Measurements from ENCODE around the gene HVCN1.

HVCN1 gene

DNA sequence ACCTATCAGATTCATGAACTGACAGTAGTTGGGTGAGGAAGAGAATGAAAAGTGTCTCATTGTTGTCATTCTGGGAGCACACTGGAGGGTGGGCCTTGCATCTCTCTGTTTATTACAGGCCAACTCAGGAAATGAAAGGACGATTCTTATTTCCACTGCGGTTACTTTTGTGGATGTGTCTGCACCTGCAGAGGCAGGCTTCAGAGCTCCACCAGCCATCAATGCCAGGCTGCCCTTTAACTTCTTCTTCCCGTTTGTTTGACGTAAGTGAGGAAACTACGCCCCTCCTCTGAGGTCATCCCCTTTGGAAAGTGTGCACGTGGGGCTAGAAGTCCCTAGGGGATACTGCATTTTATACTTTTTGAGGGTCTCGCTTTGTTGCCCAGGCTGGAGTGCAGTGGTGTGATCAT lies 41.3 kb downstream of the HVCN1 start:
- no peak for TF ChIP-seq TAF1 (IDR thresholded peaks at IDR 0.05; ENCODE audit: low read depth)
- TF ChIP-seq, protein P1, sequence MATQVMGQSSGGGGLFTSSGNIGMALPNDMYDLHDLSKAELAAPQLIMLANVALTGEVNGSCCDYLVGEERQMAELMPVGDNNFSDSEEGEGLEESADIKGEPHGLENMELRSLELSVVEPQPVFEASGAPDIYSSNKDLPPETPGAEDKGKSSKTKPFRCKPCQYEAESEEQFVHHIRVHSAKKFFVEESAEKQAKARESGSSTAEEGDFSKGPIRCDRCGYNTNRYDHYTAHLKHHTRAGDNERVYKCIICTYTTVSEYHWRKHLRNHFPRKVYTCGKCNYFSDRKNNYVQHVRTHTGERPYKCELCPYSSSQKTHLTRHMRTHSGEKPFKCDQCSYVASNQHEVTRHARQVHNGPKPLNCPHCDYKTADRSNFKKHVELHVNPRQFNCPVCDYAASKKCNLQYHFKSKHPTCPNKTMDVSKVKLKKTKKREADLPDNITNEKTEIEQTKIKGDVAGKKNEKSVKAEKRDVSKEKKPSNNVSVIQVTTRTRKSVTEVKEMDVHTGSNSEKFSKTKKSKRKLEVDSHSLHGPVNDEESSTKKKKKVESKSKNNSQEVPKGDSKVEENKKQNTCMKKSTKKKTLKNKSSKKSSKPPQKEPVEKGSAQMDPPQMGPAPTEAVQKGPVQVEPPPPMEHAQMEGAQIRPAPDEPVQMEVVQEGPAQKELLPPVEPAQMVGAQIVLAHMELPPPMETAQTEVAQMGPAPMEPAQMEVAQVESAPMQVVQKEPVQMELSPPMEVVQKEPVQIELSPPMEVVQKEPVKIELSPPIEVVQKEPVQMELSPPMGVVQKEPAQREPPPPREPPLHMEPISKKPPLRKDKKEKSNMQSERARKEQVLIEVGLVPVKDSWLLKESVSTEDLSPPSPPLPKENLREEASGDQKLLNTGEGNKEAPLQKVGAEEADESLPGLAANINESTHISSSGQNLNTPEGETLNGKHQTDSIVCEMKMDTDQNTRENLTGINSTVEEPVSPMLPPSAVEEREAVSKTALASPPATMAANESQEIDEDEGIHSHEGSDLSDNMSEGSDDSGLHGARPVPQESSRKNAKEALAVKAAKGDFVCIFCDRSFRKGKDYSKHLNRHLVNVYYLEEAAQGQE (IDR thresholded peaks at IDR 0.05; ENCODE audit: low read depth): no peak
- no peak for TF ChIP-seq CREB1 (IDR thresholded peaks at IDR 0.05; ENCODE audit: low read depth)
- TF ChIP-seq ZBTB7A (IDR thresholded peaks at IDR 0.05; ENCODE audit: low read depth): no peak
- TF ChIP-seq NFIC (IDR thresholded peaks at IDR 0.05): no peak
- TF ChIP-seq CEBPB (IDR thresholded peaks at IDR 0.05): no peak
- no peak for TF ChIP-seq FOXM1 (IDR thresholded peaks at IDR 0.05; ENCODE audit: borderline replicate concordance, low read depth)
- no peak for TF ChIP-seq EP300 (IDR thresholded peaks at IDR 0.05; ENCODE audit: borderline replicate concordance)
- TF ChIP-seq EGR1 (IDR thresholded peaks at IDR 0.05): no peak
- TF ChIP-seq, protein P2, sequence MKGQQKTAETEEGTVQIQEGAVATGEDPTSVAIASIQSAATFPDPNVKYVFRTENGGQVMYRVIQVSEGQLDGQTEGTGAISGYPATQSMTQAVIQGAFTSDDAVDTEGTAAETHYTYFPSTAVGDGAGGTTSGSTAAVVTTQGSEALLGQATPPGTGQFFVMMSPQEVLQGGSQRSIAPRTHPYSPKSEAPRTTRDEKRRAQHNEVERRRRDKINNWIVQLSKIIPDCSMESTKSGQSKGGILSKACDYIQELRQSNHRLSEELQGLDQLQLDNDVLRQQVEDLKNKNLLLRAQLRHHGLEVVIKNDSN (IDR thresholded peaks at IDR 0.05): no peak
- TF ChIP-seq TCF12 (IDR thresholded peaks at IDR 0.05; ENCODE audit: low read depth): no peak

DNA sequence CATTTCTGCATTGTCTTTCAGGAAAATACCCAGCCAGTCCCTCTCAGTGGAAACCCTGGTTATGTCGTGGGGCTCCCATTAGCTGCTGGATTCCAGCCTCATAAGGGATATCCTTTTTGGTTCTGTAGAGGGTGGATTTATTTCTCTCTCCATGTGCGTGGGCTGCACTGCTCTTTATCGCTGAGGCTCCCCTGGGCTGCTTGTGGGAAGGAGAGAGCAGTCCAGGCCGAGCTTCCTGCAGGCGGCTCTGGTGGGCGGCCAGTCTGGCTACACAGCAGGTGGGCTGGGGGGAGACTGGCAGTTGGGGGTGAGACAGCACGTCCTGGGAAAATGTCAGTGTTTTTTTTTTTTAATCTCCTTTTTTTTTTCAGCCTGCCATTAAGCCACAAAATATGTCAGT lies 47.4 kb downstream of the HVCN1 start:
- TF ChIP-seq ZBTB7A (IDR thresholded peaks at IDR 0.05; ENCODE audit: low read depth) (no peak), EP300 (IDR thresholded peaks at IDR 0.05; ENCODE audit: borderline replicate concordance) (no peak), TAF1 (IDR thresholded peaks at IDR 0.05; ENCODE audit: low read depth) (no peak), EGR1 (IDR thresholded peaks at IDR 0.05) (no peak), TEAD4 (IDR thresholded peaks at IDR 0.05) (no peak), YY1 (IDR thresholded peaks at IDR 0.05; ENCODE audit: low read depth) (no peak), TCF12 (IDR thresholded peaks at IDR 0.05; ENCODE audit: low read depth) (no peak), CREB1 (IDR thresholded peaks at IDR 0.05; ENCODE audit: low read depth) (no peak), FOXM1 (IDR thresholded peaks at IDR 0.05; ENCODE audit: borderline replicate concordance, low read depth) (no peak), RAD21 (IDR thresholded peaks at IDR 0.05; ENCODE audit: low read depth) (no peak), CEBPB (IDR thresholded peaks at IDR 0.05) (no peak), NFIC (IDR thresholded peaks at IDR 0.05) (no peak)
- TF ChIP-seq, protein P2 (IDR thresholded peaks at IDR 0.05): no peak
- TF ChIP-seq, protein P1 (IDR thresholded peaks at IDR 0.05; ENCODE audit: low read depth): no peak
- TF ChIP-seq, protein P3, sequence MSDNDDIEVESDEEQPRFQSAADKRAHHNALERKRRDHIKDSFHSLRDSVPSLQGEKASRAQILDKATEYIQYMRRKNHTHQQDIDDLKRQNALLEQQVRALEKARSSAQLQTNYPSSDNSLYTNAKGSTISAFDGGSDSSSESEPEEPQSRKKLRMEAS (IDR thresholded peaks at IDR 0.05): no peak

DNA sequence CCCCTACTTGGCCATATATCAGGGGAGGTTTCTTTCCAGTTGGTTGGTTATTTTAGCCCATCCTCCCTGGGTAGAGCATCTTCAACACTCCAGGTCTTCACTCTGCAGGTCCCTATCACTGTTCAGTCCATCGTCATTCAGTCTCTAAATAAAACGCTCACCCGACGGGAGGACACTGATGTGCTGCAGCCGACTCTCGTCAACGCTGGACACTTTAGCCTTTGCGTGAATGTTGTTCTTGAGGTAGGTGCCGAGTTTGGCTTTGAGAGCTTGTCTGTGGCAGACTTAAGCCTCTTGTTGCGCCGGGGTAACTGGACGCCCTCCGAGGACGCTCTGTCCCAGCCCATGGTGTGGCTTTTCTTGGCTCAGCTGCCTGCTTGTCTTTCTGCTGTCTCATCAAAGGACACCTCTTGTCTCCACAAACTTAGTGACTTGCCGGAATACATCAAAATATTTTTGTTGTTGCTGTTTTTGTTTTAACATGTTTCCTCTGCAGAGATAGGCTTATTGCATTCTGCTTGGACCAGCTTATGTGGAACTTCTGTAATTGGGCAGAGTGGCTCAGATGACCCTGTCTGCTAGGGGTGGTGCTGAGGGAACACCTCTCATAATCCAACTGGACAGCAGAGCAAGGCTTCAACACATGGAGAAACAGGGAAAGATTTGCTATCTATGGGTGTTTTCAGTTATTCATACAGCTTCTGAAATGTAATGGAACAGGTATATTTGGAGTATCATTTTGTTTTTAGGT lies 48.5 kb downstream of the HVCN1 start:
- TF ChIP-seq EP300 (IDR thresholded peaks at IDR 0.05; ENCODE audit: borderline replicate concordance) (no peak), TAF1 (IDR thresholded peaks at IDR 0.05; ENCODE audit: low read depth) (no peak), TEAD4 (IDR thresholded peaks at IDR 0.05) (no peak), ZBTB7A (IDR thresholded peaks at IDR 0.05; ENCODE audit: low read depth) (no peak), CREB1 (IDR thresholded peaks at IDR 0.05; ENCODE audit: low read depth) (no peak), NFIC (IDR thresholded peaks at IDR 0.05) (no peak)
- TF ChIP-seq, protein P1 (IDR thresholded peaks at IDR 0.05; ENCODE audit: low read depth): no peak
- TF ChIP-seq, protein P3 (IDR thresholded peaks at IDR 0.05): no peak

DNA sequence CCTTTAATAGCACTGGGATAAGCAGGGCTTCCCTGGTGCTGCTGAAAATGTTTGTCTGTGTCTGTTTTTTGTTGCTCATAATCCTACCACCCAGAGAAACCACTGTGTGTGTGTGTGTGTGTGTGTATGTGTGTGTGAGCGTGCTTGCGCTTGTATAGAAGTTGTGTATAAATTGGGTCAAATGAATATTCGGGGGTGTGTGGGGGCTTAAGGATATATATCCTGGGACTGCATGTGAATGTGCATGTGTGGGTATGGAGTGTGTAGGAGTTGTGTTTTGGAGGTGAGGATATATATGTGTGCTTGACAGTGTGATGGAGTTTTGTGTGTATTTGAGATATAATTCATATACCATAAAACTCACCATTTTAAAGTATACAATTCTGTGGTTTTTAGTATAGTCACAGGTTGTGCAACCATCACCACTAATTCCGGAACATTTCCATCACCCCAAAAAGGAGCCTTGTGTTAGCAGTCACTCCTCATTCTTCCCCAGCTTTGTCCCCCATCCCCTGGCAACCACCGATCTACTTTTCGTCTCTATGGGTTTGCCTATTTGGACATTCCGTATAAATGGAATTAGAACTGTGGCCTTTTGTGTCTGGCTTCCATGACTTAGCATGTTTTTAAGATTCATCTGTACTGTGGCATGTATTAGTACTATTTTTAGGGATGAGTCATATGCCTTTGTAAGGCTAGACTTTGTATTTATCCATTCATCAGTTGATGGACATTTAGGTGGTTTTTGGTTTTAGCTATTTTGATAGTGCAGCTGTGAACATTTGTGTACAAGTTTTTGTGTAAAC lies 49.4 kb downstream of the HVCN1 start:
- TF ChIP-seq TAF1 (IDR thresholded peaks at IDR 0.05; ENCODE audit: low read depth) (no peak), RAD21 (IDR thresholded peaks at IDR 0.05; ENCODE audit: low read depth) (no peak), FOXM1 (IDR thresholded peaks at IDR 0.05; ENCODE audit: borderline replicate concordance, low read depth) (no peak)

Data from Ishikawa (cell line).